Activated CD4-positive, alpha-beta T cell treated with anti-CD3 and anti-CD28 coated beads, Interleukin-2, Interleukin-4, amounts not matched to agents 100 ng/mL and 50 ng/mL, durations not matched to agents 16 hours and 8 hours (primary cell): ENCODE measurements around the gene SDF4.
A peak's percentile ranks its signal among the peaks of the same experiment; 100 is the strongest.

Experiments
- DNase-seq: peaks from one replicate; pipeline ENCODE4 v3.0.0-alpha.2; 2020; ENCODE audit warnings: low spot score

The SDF4 gene

DNA sequence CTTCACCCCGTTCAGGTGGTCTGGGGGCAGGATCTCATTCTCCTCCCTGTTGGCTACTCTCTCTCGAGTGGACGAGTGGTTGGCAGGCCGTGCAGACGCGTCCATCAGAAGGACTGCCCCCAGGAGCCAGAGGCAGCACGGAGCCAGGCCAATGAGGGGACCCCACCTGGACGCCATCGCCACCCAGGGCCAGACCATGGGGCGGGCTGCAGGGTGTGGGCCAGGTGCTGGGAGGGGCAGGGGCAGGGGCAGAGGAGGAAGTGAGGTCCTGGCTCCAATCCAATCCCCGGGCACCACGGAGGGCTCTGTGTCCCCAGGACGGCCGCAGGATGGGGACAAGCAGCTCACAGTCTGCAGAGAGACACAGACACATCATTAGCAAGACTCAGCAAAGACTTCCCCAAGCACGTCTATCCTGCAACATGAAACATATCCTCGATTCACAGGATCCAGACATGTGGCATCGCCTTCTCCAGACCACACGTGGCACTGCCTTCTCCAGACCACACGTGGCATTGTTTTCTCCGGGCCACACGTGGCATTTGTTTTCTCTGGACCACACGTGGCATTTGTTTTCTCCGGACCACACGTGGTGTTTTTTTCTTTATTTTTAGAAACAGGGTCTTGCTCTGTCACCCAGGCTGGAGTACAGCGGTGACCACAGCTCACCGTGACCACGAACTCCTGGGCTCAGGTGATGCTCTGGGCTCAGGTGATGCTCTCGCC, 3.0 kb downstream of the SDF4 start:
- no peak for DNase-seq

DNA sequence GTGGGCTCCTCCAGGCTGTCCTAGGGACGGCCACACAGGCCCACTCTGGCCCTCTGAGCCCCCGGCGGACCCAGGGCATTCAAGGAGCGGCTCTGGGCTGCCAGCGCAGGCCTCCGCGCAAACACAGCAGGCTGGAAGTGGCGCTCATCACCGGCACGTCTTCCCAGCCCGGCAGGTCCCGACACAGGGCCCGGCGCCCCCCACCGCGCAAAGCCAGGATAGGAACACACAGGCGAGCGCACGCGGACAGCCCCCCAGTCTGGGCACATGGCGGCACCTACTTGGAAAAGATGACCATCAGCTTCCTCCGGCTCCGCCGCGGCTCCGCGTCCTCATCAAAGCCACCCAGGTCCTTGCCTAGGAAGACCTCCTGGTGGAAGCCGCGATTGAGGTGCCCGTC, 3.6 kb downstream of the SDF4 start:
- DNase-seq: no peak

GRCh38 chr1:1227386-1227785, 4.4 kb downstream of the SDF4 start:
- no peak for DNase-seq

DNA sequence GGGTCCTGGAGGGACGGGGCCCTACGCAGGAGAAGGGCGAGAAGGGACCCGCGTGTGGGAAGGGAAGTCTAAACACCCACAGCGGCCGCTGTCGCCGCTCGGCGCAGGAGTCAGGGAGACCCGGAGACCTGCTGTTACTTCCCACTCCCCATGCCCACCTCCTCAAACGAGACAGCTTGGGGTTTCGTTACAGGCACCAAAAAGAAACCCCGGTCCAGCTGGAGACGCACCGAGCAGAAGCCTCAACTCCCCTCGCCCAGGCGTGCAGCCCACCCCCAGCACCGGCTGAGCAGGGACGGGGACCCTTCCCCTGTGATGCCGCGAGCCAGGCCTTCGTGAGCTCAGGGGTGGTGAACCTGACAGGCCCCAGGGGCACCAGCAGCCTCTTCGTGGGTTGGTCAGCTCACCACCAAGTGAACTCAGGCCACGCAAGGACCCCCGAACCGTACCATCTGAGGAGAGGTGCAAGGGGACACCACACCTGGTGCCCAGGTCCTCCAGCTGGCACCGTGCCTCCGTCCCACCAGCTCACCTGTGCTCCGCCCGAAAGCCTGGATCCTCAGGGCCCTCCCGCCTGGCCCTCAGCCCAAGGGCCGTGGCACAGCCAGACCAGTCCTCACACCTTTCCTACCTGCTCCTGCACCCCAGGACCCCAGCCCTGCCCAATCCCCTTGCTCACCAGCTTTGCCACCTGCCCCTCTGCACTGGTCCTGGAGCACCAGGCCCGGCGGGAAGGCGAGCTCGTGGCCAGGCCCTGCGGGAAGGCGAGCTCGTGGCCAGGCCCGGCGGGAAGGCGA, 5.0 kb downstream of the SDF4 start:
- DNase-seq: no peak

GRCh38 chr1:1225913-1226312, 5.9 kb downstream of the SDF4 start:
- DNase-seq: no peak

GRCh38 chr1:1225238-1225845, 6.5 kb downstream of the SDF4 start:
- no peak for DNase-seq

DNA sequence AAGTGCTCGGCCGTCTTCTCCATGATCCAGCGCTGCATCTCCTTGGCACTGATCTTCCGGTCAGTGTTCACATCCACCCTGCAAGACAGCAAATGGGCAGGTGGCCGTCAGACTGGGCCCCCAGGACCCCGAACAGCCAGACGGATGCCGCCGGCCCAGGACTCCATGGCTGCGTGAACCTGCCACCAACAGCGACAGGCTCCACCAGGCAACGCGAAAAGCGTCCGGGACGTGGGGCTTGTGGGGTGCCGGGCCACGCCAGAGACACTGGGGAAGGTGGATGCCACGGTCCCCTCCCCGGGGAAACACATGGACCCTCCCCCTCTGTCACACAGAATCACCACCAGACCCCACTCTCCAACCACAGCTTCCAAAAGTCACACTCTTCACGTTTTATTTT, 7.9 kb downstream of the SDF4 start:
- DNase-seq: no peak

DNA sequence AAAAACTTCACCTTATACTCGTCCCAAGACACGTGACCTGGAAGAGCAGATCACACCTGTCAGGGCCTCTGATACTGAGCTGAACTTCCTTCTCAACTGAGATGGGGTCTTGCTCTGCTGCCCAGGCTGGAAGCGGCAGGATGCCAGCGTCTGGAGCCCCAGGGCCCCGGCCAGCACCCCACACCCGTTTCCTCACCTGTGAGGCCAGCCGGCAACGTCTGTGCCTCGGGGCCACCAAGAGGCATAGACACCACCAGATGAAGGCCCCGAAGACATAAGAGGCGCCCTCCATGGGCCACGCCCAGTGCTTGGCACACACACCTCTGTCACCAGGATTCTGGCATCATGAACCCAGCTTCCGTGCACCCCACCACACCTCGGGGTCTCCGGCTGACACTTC, 8.5 kb downstream of the SDF4 start:
- no peak for DNase-seq

- DNase-seq: no peak
These were observed 9.1 kb downstream of the SDF4 start for GRCh38 chr1:1222575-1223225.

DNA sequence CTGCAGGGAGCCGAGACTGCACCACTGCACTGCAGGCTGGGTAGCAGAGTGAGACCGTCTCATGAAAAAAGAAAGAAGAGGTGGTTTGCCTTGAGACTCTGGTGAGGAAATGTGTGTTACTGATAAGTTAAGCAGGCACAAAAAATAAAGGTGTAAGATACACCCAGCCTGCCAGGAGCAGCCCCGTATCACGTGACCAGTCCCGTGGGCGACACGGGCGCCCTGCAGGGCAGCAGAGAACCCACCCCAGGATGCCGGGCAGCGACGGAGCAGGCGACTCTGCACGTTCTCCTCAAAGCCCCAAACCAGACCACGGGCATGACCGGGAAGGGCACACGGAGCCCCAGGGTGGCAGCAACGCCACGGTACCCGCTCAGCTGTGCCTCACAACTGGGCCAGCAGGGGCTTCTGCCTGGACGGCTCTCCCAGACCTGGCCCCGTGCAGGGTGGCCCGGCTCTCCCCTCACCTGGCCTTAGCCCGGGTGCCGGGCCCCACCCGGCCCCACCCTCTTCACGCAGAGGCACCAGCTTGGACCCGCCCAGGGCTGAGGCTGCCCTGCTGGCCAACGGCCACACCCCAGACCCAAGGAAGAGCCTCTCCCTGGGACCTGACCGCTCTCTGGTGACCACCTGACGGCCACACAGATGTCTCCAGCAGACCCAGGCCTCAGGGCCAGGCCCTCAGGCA, 9.8 kb downstream of the SDF4 start:
- no peak for DNase-seq

GRCh38 chr1:1220197-1220596, 11.6 kb downstream of the SDF4 start:
- DNase-seq: no peak

GRCh38 chr1:1219341-1219740, 12.5 kb downstream of the SDF4 start:
- DNase-seq: peak; percentile 80

GRCh38 chr1:1218524-1219200, 13.1 kb downstream of the SDF4 start:
- no peak for DNase-seq

GRCh38 chr1:1217621-1218523, 13.9 kb downstream of the SDF4 start:
- no peak for DNase-seq

GRCh38 chr1:1216770-1217620, 14.8 kb downstream of the SDF4 start:
- DNase-seq: peak; percentile 75

DNA sequence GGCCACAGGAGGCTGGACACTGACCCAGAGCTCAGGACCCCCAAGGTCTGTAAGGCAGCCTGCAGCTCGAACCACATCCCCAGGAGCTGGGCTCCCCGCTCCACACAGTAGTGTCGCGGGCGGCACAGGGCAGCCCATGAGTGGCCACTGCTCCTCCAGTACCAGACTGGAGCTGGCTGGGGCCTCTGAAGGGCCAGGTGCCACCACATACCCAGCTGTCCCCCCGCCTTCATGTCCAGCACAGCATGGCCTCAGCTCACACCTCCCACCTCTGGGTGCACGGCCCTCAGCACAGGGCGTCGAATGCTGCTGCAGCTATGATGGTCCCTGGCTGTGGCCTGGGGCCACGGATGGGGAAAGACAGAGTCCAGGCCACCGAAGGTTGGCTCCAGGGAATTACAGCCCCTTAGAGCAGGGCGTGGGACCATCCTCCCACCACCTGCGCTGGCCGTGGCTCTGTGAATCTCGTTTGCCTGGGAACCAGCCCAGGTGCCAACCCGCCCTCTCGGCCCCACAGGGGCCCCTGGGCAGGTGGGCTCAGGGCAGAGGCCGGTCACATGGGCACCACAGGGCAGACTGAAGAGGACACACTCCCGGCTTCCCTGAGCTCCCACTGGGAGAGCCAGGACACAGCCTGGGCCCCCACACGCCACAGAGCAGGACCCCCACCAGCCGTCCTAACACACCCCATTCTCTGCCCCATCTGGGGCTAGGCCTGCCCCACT, 15.8 kb downstream of the SDF4 start:
- no peak for DNase-seq

GRCh38 chr1:1215080-1215676, 16.6 kb downstream of the SDF4 start:
- DNase-seq: no peak
